ENCODE data around the gene INPP5J.
"Not testable (repeated sequence)": the region's sequence is repeated elsewhere in the genome, so short reads cannot be mapped to it uniquely, and the experiment has no call there.

The INPP5J gene

DNA sequence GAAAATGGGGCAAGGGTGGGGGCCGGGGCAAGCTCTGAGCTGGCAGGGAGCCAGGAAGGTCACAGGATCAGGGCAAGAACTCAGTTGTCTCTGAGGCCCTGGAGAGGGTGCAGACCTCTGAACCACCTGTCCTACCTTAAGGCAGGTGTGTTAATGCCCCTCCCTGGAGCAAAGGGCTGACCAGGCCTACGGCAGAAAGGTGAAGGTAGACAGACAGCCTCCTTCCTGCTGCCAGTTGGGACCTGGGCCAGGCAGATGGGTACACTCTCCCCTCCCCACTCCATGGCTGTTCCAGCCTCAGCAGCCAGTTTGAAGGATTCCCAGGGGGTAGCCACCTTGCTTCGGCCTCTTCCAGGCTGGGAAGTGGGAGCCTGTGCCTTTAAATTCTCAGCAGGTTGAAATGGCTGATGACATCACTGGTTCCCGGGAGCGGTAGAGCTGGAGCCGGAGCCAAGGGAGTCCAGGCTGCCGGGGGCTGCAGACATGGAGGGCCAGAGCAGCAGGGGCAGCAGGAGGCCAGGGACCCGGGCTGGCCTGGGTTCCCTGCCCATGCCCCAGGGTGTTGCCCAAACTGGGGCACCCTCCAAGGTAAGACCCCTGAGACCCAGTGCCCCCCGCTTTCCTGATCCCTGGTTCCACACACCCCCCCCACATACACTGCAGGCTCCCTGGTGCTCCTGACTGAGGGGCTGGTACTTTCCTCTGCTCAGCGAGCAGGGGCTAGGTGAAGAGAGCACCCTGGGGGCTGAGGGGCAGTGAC lies at the start of gene INPP5J:
Gene INPP5J (plus strand): TSS at position 435 of the 760 bp plus-strand sequence. CDS start 49 bp downstream, at position 484.
- DNase-seq (ENCODE audit: low read depth): no peak

GRCh38 chr22:31073125-31073524 lies 49.6 kb upstream of the INPP5J start:
- not testable (repeated sequence) for DNase-seq (ENCODE audit: low read depth)

DNA sequence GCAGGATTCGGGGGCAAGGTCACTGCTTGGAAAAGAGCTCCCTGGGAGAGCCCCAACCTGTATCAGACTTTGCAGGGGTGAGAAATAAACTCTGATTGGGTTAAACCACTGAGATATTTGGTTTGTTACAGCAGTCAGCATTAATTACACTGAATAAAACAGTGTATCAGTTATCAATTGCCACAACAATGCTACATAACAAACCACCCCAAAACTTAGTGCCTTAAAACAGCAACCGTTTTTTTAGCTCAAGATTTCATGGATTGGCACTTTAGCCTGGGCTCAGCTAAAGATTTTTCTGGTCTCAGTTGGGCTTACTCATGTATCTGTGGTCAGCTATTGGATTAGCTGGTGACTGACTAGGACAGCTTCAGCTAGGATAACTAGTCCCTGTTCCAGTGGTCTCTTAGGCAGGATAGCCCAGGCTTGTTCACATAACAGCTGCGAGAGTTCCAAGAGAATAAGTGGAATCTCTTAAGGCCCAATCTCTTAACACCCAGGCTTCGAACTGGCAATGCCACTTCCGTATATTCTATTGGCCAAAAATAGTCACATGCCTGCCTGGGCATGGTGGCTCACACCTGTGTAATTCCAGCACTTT lies 49.1 kb upstream of the INPP5J start:
- DNase-seq (ENCODE audit: low read depth): not testable (repeated sequence)

DNA sequence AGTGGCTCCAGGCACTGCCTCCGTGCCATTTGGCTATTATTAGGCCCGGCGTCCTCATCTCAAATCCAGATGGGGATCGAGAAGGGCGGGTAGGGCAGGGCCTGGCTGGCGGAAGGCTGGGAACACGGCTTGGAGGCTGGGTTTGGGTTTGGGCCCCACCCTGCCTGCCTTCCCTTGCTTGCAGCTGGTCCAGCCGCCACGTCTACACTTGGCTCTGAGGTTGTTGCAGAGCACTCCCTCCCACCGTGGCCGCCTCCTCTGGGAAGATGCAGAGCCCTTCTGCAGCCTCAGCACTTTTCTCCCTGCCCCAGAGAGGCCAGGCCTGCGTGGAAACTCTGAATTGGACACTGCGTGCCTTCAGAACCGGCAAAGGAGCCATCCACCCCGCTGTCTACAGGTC lies 46.8 kb upstream of the INPP5J start:
- DNase-seq (ENCODE audit: low read depth): peak; percentile 77

DNA sequence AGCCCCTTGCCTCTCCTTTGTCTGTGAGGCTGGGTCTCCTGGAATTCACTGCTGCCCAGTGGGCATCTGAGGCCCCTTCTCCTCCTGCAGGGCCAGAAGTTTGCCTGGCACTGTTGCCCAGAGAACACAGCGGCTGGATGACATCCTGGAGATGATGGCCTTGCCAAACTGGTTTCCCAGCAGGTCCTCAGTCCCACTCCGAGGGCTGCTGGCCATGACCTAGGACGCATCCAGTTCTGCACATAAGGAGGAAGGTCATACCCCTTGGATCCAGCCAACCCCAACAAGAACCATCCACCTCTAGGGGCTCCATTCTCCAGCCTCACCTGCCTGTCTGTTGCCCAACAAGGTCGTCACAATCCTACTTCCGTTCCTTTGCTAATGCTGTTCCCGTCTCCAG lies 45.1 kb upstream of the INPP5J start:
- DNase-seq (ENCODE audit: low read depth): no peak

GRCh38 chr22:31078389-31078788 lies 44.4 kb upstream of the INPP5J start:
- DNase-seq (ENCODE audit: low read depth): not testable (repeated sequence)

GRCh38 chr22:31079095-31079642 lies 43.6 kb upstream of the INPP5J start:
- DNase-seq (ENCODE audit: low read depth): no peak

DNA sequence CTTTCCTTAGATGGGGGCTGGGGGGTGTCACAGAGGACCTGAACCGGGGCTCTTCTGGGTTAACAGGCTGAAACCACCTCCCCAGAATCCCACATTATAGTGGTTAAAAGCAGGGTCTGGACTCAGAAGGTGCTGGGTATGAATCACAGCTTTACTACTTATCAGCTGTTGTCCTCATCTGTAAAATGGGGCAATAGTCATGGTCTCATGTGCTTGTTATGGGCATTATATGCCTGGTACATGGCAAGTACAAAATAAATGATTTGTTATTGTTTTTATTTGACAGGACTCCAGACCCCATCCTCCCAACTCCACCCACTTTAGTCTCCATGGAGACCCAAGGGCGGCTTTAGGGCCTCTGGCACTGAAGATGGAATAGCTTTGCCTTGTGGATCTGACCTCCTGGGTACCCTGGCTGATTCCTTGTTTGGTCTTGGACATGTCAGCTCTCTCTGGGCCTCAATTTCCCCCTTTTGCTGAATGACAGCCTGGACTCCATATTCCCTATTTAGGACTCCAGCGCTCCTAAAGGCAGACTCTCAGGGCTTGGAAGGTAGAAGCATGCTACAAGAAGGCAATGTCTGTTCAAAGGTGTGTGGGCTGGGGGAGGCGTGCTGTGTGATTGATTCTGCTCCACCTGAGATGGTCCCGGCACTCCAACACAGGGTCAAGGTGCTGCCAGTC lies 42.5 kb upstream of the INPP5J start:
- no peak for DNase-seq (ENCODE audit: low read depth)

GRCh38 chr22:31080848-31081649 lies 41.7 kb upstream of the INPP5J start, which contains the start of gene SMTN:
SMTN (plus strand) TSS chr22:31081318; CDS start chr22:31083259, 1,941 bp downstream.
- DNase-seq (ENCODE audit: low read depth): peak; percentile 72

GRCh38 chr22:31081963-31082605 lies 40.7 kb upstream of the INPP5J start:
- no peak for DNase-seq (ENCODE audit: low read depth)

GRCh38 chr22:31082606-31083376 lies 40.0 kb upstream of the INPP5J start:
- peak; percentile 66 for DNase-seq (ENCODE audit: low read depth)

GRCh38 chr22:31083377-31083768 lies 39.4 kb upstream of the INPP5J start:
- DNase-seq (ENCODE audit: low read depth): no peak

DNA sequence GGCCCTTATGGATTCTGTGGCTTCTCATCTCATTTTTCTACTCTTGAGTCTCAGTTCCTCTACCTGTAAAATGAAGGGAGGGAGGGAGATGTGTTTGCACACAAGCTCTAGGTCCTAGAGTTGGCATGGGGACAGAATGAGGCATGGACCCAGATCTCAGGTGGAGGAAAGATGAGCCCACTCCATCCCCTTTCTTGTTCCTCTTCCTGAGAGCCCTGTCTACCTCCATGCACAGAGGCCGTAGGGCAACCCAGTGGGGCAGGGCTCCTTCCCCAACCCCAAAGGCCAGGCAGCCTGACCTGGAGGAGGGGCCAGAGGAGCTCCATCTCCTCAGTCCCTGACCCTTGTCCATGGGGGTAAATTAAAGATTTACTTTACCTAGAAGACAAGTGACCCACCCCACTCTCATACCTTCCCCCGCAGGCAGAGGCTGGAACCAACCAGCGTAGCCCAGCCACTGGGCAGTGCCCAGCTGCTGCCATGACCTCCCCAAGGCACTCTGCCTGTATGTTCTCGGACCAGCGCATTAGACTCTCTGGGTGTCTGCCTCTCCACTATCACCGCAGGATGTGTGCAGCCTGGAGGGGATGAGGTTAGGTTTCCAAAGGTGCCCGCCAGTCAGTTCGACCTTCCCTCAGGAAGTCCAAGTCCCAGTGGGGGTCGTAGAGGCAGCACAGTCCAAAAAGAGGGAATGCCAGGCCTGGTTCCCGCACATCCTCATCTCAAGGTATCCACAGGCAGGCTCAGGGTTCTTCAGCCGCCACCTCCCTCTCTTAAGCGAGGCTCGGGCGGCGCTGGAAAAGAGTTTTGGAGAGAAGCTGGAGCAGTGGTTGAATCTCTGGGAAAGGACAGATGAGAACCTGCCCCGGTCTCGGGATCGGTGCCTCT lies 38.6 kb upstream of the INPP5J start:
- no peak for DNase-seq (ENCODE audit: low read depth)

GRCh38 chr22:31084811-31085492 lies 37.8 kb upstream of the INPP5J start:
- DNase-seq (ENCODE audit: low read depth): peak; percentile 57

DNA sequence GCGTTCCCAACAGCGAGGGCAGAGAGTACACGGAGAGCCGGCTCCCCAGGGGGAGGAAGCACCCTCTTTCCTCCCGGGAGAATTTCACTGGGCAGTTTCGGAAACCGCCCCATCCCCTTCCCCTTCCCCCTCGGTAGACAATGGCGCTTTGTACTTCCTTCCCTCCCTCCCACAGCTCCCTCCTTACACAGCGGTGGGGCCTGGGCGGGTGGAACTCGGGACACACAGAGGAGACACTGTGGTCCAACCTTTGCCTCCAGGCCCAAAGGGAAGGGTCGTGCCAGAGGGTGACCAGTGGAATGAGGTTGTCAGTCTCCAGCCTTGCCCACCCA lies 37.3 kb upstream of the INPP5J start:
- no peak for DNase-seq (ENCODE audit: low read depth)

DNA sequence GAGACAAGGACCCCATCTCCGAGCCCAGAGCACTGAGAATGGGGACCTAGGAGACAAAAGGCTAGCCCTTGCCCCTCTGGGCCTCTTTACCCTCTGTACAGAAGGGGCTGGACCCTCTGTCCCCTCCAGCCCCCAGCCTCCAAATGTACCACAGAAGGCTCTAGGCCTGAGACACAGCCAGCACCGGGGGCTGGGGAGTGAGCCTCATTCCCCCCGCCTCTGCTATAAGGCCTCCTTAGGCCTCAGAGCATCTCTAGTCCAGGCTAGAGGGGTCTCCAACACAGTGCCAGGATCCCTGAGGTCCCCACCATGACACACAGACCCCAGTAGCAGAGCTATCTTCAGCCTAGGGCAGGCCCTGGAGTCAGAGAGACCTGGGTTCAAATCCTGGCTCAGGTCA lies 36.8 kb upstream of the INPP5J start:
- DNase-seq (ENCODE audit: low read depth): no peak

- DNase-seq (ENCODE audit: low read depth): no peak
These were observed 35.9 kb upstream of the INPP5J start for GRCh38 chr22:31086703-31087330.

- no peak for DNase-seq (ENCODE audit: low read depth)
These were observed 35.0 kb upstream of the INPP5J start for GRCh38 chr22:31087744-31088215.
